ENCODE data around the gene NFKBIE. TPM values are rescaled to one million over a fixed set of nuclear protein-coding genes. Genes with fewer than 3 reads are reported as not detected.

Gene NFKBIE
- total RNA-seq, 1 donor from 2014 or later: 46.3 TPM

GRCh38 chr6:44272999-44273566, 7.7 kb upstream of the NFKBIE start:
- no peak overlapping the region for H3K4me3 ChIP-seq (ENCODE audit: low read depth, low read length)
- TF ChIP-seq CTCF (IDR thresholded peaks at IDR 0.05; ENCODE audit: insufficient read depth, low read length, poor library complexity, severe bottlenecking): no peak
- no peaks in the 10 kb centered on the region for H3K36me3 ChIP-seq (ENCODE audit: control insufficient read depth, insufficient read depth, low read length)
- DNase-seq (ENCODE audit: low read depth): no peak
- H3K27me3 ChIP-seq (ENCODE audit: control insufficient read depth, insufficient read depth, low read length): peaks cover 80% of the 10 kb centered on the region

GRCh38 chr6:44272529-44272928, 7.2 kb upstream of the NFKBIE start:
- Histone ChIP-seq H3K27me3 (ENCODE audit: control insufficient read depth, insufficient read depth, low read length) (peaks cover 76% of the 10 kb centered on the region), H3K4me3 (ENCODE audit: low read depth, low read length) (no peak overlapping the region), H3K36me3 (ENCODE audit: control insufficient read depth, insufficient read depth, low read length) (no peaks in the 10 kb centered on the region)
- TF ChIP-seq CTCF (IDR thresholded peaks at IDR 0.05; ENCODE audit: insufficient read depth, low read length, poor library complexity, severe bottlenecking): no peak
- no peak for DNase-seq (ENCODE audit: low read depth)

- Histone ChIP-seq H3K27me3 (ENCODE audit: control insufficient read depth, insufficient read depth, low read length) (peaks cover 70% of the 10 kb centered on the region), H3K36me3 (ENCODE audit: control insufficient read depth, insufficient read depth, low read length) (no peaks in the 10 kb centered on the region), H3K4me3 (ENCODE audit: low read depth, low read length) (no peak overlapping the region)
- DNase-seq (ENCODE audit: low read depth): no peak
- no peak for TF ChIP-seq CTCF (IDR thresholded peaks at IDR 0.05; ENCODE audit: insufficient read depth, low read length, poor library complexity, severe bottlenecking)
Observed at GRCh38 chr6:44271914-44272313, 6.6 kb upstream of the NFKBIE start.

- Histone ChIP-seq H3K36me3 (ENCODE audit: control insufficient read depth, insufficient read depth, low read length) (no peaks in the 10 kb centered on the region), H3K27me3 (ENCODE audit: control insufficient read depth, insufficient read depth, low read length) (peaks cover 65% of the 10 kb centered on the region), H3K4me3 (ENCODE audit: low read depth, low read length) (no peak overlapping the region)
- no peak for DNase-seq (ENCODE audit: low read depth)
- TF ChIP-seq CTCF (IDR thresholded peaks at IDR 0.05; ENCODE audit: insufficient read depth, low read length, poor library complexity, severe bottlenecking): no peak
Observed at GRCh38 chr6:44271406-44271723, 6.0 kb upstream of the NFKBIE start.

- TF ChIP-seq CTCF (IDR thresholded peaks at IDR 0.05; ENCODE audit: insufficient read depth, low read length, poor library complexity, severe bottlenecking): no peak
- no peak for DNase-seq (ENCODE audit: low read depth)
- no peak overlapping the region for H3K4me3 ChIP-seq (ENCODE audit: low read depth, low read length)
- no peaks in the 10 kb centered on the region for H3K36me3 ChIP-seq (ENCODE audit: control insufficient read depth, insufficient read depth, low read length)
- H3K27me3 ChIP-seq (ENCODE audit: control insufficient read depth, insufficient read depth, low read length): peaks cover 60% of the 10 kb centered on the region
Observed at GRCh38 chr6:44270526-44271405, 5.4 kb upstream of the NFKBIE start.
